ENCODE data around the gene KATNB1.

- no peak for TF ChIP-seq CTCF (IDR thresholded peaks at IDR 0.05)
- TF ChIP-seq POLR2A (IDR thresholded peaks at IDR 0.05): no peak
These were observed 56.4 kb downstream of the KATNB1 start for GRCh38 chr16:57791893-57792461.

All from uterus (tissue), 2 donors.